IMR-90 (cell line): ENCODE measurements around the gene TPP2. TPM values are rescaled to one million over a fixed set of nuclear protein-coding genes. Genes with fewer than 3 reads are reported as not detected.

Experiments used
- ATAC-seq: fragments of 200-7000 bp; cut with Tn5 transposase; 2 replicates; pipeline ENCODE4 v1.9.1; 2020; ENCODE audit warnings: low read depth, mild to moderate bottlenecking, moderate library complexity
- BruUV-seq: library from RNA; stranded (reverse); fragments of 400-500 nt; replicated peaks from 2 replicates; lab custom pipeline; 2021; lab: Mats Ljungman, UMichigan
- CTCF ChIA-PET: fragments of 300-600 bp; formaldehyde crosslinking; extraction: SDS; loops from one replicate; lab custom pipeline; 2021; ENCODE audit warnings: antibody characterized with exemption; lab: Yijun Ruan, JAX
- POLR2A ChIA-PET: fragments of 300-600 bp; sonication (Branson Sonifier 250); formaldehyde crosslinking; loops from one replicate; lab custom pipeline; 2022; ENCODE audit warnings: antibody characterized with exemption; ENCODE audit not compliant: unreplicated experiment; lab: Charles Lee
- DNase-seq: peaks from one replicate; pipeline ENCODE4 v3.0.0; 2013
- H2AFZ ChIP-seq: replicated peaks from 2 replicates; pipeline ENCODE3; 2013; ENCODE audit warnings: low read length, mild to moderate bottlenecking; ENCODE audit not compliant: poor library complexity
- H2AK5ac ChIP-seq: 2 replicates; pipeline ENCODE4 v1.6.1; 2013; ENCODE audit warnings: low read depth, low read length, inconsistent platforms
- H2AK9ac ChIP-seq: replicated peaks from 2 replicates; pipeline ENCODE3; 2013; ENCODE audit warnings: mild to moderate bottlenecking, low read depth, low read length, moderate library complexity; ENCODE audit not compliant: poor library complexity
- H2BK120ac ChIP-seq: 2 replicates; pipeline ENCODE4 v1.6.1; 2013; ENCODE audit warnings: low read depth, low read length, inconsistent platforms
- H2BK15ac ChIP-seq: 3 replicates; pipeline ENCODE4 v1.6.1; 2013; ENCODE audit warnings: low read depth, low read length, inconsistent platforms
- H2BK20ac ChIP-seq: 2 replicates; pipeline ENCODE4 v1.6.1; 2013; ENCODE audit warnings: low read depth, mild to moderate bottlenecking, inconsistent platforms, low read length, moderate library complexity
- H2BK5ac ChIP-seq: 2 replicates; pipeline ENCODE4 v1.6.1; 2013; ENCODE audit warnings: mild to moderate bottlenecking, low read depth, low read length, inconsistent platforms; ENCODE audit not compliant: poor library complexity, severe bottlenecking
- H3K14ac ChIP-seq: replicated peaks from 2 replicates; pipeline ENCODE4 v1.6.1; 2013; ENCODE audit warnings: low read depth, low read length, inconsistent platforms
- H3K18ac ChIP-seq: 2 replicates; pipeline ENCODE4 v1.6.1; 2013; ENCODE audit warnings: low read depth, low read length, control low read depth
- H3K23ac ChIP-seq: 2 replicates; pipeline ENCODE4 v1.6.1; 2013; ENCODE audit warnings: low read depth, low read length, inconsistent platforms
- H3K27ac ChIP-seq: 2 replicates; pipeline ENCODE4 v1.5.1; 2013; ENCODE audit warnings: mild to moderate bottlenecking, control low read depth, low read length; ENCODE audit not compliant: insufficient read depth
- H3K27me3 ChIP-seq: 2 replicates; pipeline ENCODE4 v1.6.1; 2013; ENCODE audit warnings: low read length; ENCODE audit not compliant: control insufficient read depth, insufficient read depth
- H3K36me3 ChIP-seq: 2 replicates; pipeline ENCODE4 v1.6.1; 2013; ENCODE audit warnings: low read length, mixed read lengths; ENCODE audit not compliant: control insufficient read depth, insufficient read depth
- H3K4ac ChIP-seq: 2 replicates; pipeline ENCODE4 v1.6.1; 2013; ENCODE audit warnings: low read depth, low read length, inconsistent platforms
- H3K4me1 ChIP-seq: 2 replicates; pipeline ENCODE4 v1.6.1; 2013; ENCODE audit warnings: low read length, mixed read lengths; ENCODE audit not compliant: control insufficient read depth, insufficient read depth
- H3K4me2 ChIP-seq: 2 replicates; pipeline ENCODE4 v1.6.1; 2013; ENCODE audit warnings: low read depth, mild to moderate bottlenecking, control low read depth, low read length, moderate library complexity
- H3K4me3 ChIP-seq: 2 replicates; pipeline ENCODE4 v1.5.1; 2013; ENCODE audit warnings: low read depth, mild to moderate bottlenecking, control low read depth, low read length, moderate library complexity; ENCODE audit not compliant: insufficient read depth
- H3K56ac ChIP-seq: 2 replicates; pipeline ENCODE4 v1.6.1; 2013; ENCODE audit warnings: low read length, inconsistent platforms; ENCODE audit not compliant: insufficient read depth; ENCODE audit errors: extremely low read depth
- H3K79me1 ChIP-seq, 2 experiments: 2 replicates each; pipeline ENCODE4 v1.6.1; 2013; ENCODE audit warnings: low read length in 2 of 2, inconsistent platforms in 1 of 2, low read depth in 1 of 2
- H3K9ac ChIP-seq: 2 replicates; pipeline ENCODE4 v1.6.1; 2013; ENCODE audit warnings: low read depth, low read length, control low read depth
- H3K9me1 ChIP-seq: 2 replicates; pipeline ENCODE4 v1.6.1; 2013; ENCODE audit warnings: low read length, inconsistent platforms; ENCODE audit not compliant: insufficient read depth
- H3K9me3 ChIP-seq: 2 replicates; pipeline ENCODE4 v1.6.1; 2013; ENCODE audit warnings: low read length; ENCODE audit not compliant: control insufficient read depth, insufficient read depth
- H4K20me1 ChIP-seq: 2 replicates; pipeline ENCODE4 v1.6.1; 2013; ENCODE audit warnings: low read length, inconsistent platforms; ENCODE audit not compliant: insufficient read depth
- H4K5ac ChIP-seq: 2 replicates; pipeline ENCODE4 v1.6.1; 2013; ENCODE audit warnings: mild to moderate bottlenecking, low read depth, low read length, control low read depth
- H4K8ac ChIP-seq, 2 experiments: 2 replicates each; pipeline ENCODE4 v1.6.1; 2013; ENCODE audit warnings: low read depth in 2 of 2, low read length in 2 of 2, control low read depth in 1 of 2, inconsistent platforms in 1 of 2
- H4K91ac ChIP-seq: 2 replicates; pipeline ENCODE4 v1.6.1; 2013; ENCODE audit warnings: low read depth, low read length, inconsistent platforms; ENCODE audit not compliant: insufficient read depth
- BHLHE40 ChIP-seq: fragments of 150-350 bp; IDR thresholded peaks from 2 replicates; pipeline ENCODE4 v1.6.1; 2016; ENCODE audit warnings: mild to moderate bottlenecking, low read depth, low read length
- CEBPB ChIP-seq: IDR thresholded peaks from 2 replicates; pipeline ENCODE4 v1.6.1; 2012; ENCODE audit warnings: low read depth, low read length, improper control_type of control experiment
- CHD1 ChIP-seq: IDR thresholded peaks from 2 replicates; pipeline ENCODE4 v1.6.1; 2012; ENCODE audit warnings: low read depth, low read length, improper control_type of control experiment
- FOS ChIP-seq: fragments of 150-350 bp; IDR thresholded peaks from 2 replicates; pipeline ENCODE4 v1.6.1; 2016; ENCODE audit warnings: low read depth, low read length
- MAFK ChIP-seq: IDR thresholded peaks from 2 replicates; pipeline ENCODE4 v1.6.1; 2012; ENCODE audit warnings: low read depth, low read length, improper control_type of control experiment
- MAZ ChIP-seq: IDR thresholded peaks from 2 replicates; pipeline ENCODE4 v1.6.1; 2012; ENCODE audit warnings: low read depth, mild to moderate bottlenecking, low read length, improper control_type of control experiment, moderate library complexity, borderline replicate concordance
- MXI1 ChIP-seq: IDR thresholded peaks from 2 replicates; pipeline ENCODE4 v1.6.1; 2012; ENCODE audit warnings: low read depth, mild to moderate bottlenecking, low read length, moderate library complexity, borderline replicate concordance
- NFE2L2 ChIP-seq: fragments of 150-350 bp; IDR thresholded peaks from 2 replicates; pipeline ENCODE4 v1.6.1; 2016; ENCODE audit warnings: low read depth, mild to moderate bottlenecking, low read length
- POLR2A ChIP-seq: IDR thresholded peaks from 2 replicates; pipeline ENCODE4 v1.6.1; 2012; ENCODE audit warnings: mild to moderate bottlenecking, low read depth, low read length
- RAD21 ChIP-seq: IDR thresholded peaks from 2 replicates; pipeline ENCODE4 v1.6.1; 2012; ENCODE audit warnings: low read length, improper control_type of control experiment
- RCOR1 ChIP-seq: IDR thresholded peaks from 2 replicates; pipeline ENCODE4 v1.6.1; 2012; ENCODE audit warnings: mild to moderate bottlenecking, low read length, improper control_type of control experiment; ENCODE audit not compliant: insufficient replicate concordance
- RFX5 ChIP-seq: IDR thresholded peaks from 2 replicates; pipeline ENCODE4 v1.8.0; 2012; ENCODE audit warnings: low read depth, mild to moderate bottlenecking, low read length, moderate library complexity
- SMC3 ChIP-seq: fragments of 150-350 bp; IDR thresholded peaks from 2 replicates; pipeline ENCODE4 v1.6.1; 2016; ENCODE audit warnings: low read depth, mild to moderate bottlenecking, antibody characterized with exemption, low read length, moderate library complexity
- WGBS, 2 experiments: methylation state at CpG; one replicate each; pipeline versions ENCODE4 v1.1.5 to v1.1.7; 2013; ENCODE audit warnings: missing lambda C conversion rate in 2 of 2; ENCODE audit not compliant: insufficient read length in 1 of 2; ENCODE audit errors: extremely low coverage in 2 of 2; 5-methylcytosine and 5-hydroxymethylcytosine counted together
- dilution Hi-C: fragments of 300-500 bp; cut with HindIII; formaldehyde crosslinking; loops from one replicate; pipeline ENCODE4 v1.14.3; 2018; ENCODE audit warnings: low sequenced_read_pairs; ENCODE audit not compliant: unreplicated experiment
- in situ Hi-C: fragments of 300-500 bp; cut with MboI; formaldehyde crosslinking; loops from 3 replicates; pipeline ENCODE4 v1.14.3; 2019; ENCODE audit warnings: low sequenced_read_pairs, inconsistent platforms, mixed read lengths
- intact Hi-C: fragments of 100-400 bp; cut with micrococcal nuclease; formaldehyde crosslinking; loops from 2 replicates; pipeline ENCODE4 v1.10.0; 2022
- polyA plus RNA-seq, 3 experiments: library from polyadenylated mRNA; depleted of rRNA; stranded (reverse); fragments of >200 nt; gene quantifications; 2 replicates each; pipeline ENCODE4 v1.2.3, GENCODE V29; 2012; ENCODE audit warnings: low replicate concordance in 1 of 3
- total RNA-seq: library from RNA; depleted of rRNA; stranded (reverse); fragments of >200 nt; gene quantifications from 2 replicates; pipeline ENCODE4 v1.2.3, GENCODE V29; 2012
- TF ChIP-seq, protein P1 (sequence below): conservative IDR thresholded peaks from 2 replicates; pipeline ENCODE4 v1.5.1; 2012; ENCODE audit warnings: mild to moderate bottlenecking, low read depth, low read length, improper control_type of control experiment
- TF ChIP-seq, protein P2 (sequence below): fragments of 150-350 bp; IDR thresholded peaks from 2 replicates; pipeline ENCODE4 v1.6.1; 2017; ENCODE audit warnings: mild to moderate bottlenecking, antibody characterized with exemption, low read length, low read depth
- TF ChIP-seq, protein P3 (sequence below): fragments of 150-350 bp; IDR thresholded peaks from 2 replicates; pipeline ENCODE4 v1.6.1; 2016; ENCODE audit warnings: low read depth, mild to moderate bottlenecking, low read length, moderate library complexity, borderline replicate concordance

Gene TPP2
- total and polyA plus RNA-seq, 2 of the 4 experiments (the other 2 are of a cell fraction) = 27.6 to 52.9 TPM

DNA sequence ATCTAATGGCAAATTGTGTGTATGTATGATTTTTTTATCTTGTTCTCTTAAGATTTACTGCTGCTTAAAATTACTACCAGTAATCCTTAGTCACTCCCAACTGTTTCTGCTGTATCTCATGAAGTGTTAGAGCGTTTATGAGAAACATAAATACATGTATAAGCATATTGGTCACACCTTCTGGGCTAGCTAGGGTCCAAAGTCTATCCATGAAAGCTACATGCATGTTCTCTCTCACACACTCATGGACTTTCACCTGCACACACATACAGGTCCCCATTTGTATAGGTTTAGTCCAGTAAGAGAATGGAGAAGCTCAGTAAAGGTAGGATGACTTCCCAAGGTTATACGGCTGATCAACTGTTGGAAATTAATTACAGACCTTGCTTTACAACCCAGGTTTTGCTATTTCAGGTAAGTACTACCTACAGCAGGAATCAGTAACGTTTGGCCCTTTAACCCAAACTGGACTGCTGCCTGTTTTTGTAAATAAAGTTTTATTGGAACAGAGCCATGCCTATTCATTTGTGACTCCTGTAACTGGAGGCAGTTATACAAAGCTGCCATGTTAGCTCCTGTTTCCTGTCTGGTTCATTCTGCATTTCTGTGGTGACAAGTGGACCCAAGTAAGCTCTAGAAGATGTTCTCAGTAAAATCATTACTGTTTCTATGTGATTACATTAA, 82.8 kb downstream of the TPP2 start:
- Histone ChIP-seq H4K5ac (no peak overlapping the region), H3K4ac (no peak overlapping the region), H2BK20ac (no peak overlapping the region), H3K4me2 (no peak overlapping the region), H4K91ac (no peak overlapping the region), H4K8ac (no peak overlapping the region), H3K27me3 (no peaks in the 10 kb centered on the region), H3K4me1 (no peaks in the 10 kb centered on the region), H3K79me1 (no peaks in the 10 kb centered on the region), H3K23ac (no peak overlapping the region), H3K9me1 (no peaks in the 10 kb centered on the region), H3K14ac (no peak overlapping the region), H2BK15ac (no peak overlapping the region), H2AFZ (no peak overlapping the region), H3K36me3 (peaks cover 15% of the 10 kb centered on the region), H2BK120ac (no peak overlapping the region), H2AK5ac (no peak overlapping the region), H2BK5ac (no peak overlapping the region), H4K20me1 (no peaks in the 10 kb centered on the region), H3K56ac (no peak overlapping the region), H3K9me3 (0 out of 2 replicates have a peak, but pooled peaks cover 2% of the 10 kb centered on the region), H2AK9ac (no peak overlapping the region), H3K18ac (no peak overlapping the region), H3K9ac (no peak overlapping the region), H3K4me3 (no peak overlapping the region), H3K27ac (no peak overlapping the region)
- TF ChIP-seq MXI1 (no peak), CEBPB (no peak), FOS (no peak), RCOR1 (no peak), NFE2L2 (no peak), CHD1 (no peak), MAFK (no peak), BHLHE40 (no peak), RFX5 (no peak), MAZ (no peak), RAD21 (no peak), SMC3 (no peak), POLR2A (no peak)
- TF ChIP-seq, protein P1, sequence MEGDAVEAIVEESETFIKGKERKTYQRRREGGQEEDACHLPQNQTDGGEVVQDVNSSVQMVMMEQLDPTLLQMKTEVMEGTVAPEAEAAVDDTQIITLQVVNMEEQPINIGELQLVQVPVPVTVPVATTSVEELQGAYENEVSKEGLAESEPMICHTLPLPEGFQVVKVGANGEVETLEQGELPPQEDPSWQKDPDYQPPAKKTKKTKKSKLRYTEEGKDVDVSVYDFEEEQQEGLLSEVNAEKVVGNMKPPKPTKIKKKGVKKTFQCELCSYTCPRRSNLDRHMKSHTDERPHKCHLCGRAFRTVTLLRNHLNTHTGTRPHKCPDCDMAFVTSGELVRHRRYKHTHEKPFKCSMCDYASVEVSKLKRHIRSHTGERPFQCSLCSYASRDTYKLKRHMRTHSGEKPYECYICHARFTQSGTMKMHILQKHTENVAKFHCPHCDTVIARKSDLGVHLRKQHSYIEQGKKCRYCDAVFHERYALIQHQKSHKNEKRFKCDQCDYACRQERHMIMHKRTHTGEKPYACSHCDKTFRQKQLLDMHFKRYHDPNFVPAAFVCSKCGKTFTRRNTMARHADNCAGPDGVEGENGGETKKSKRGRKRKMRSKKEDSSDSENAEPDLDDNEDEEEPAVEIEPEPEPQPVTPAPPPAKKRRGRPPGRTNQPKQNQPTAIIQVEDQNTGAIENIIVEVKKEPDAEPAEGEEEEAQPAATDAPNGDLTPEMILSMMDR = no peak
- TF ChIP-seq, protein P2, sequence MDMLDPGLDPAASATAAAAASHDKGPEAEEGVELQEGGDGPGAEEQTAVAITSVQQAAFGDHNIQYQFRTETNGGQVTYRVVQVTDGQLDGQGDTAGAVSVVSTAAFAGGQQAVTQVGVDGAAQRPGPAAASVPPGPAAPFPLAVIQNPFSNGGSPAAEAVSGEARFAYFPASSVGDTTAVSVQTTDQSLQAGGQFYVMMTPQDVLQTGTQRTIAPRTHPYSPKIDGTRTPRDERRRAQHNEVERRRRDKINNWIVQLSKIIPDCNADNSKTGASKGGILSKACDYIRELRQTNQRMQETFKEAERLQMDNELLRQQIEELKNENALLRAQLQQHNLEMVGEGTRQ = no peak
- TF ChIP-seq, protein P3, sequence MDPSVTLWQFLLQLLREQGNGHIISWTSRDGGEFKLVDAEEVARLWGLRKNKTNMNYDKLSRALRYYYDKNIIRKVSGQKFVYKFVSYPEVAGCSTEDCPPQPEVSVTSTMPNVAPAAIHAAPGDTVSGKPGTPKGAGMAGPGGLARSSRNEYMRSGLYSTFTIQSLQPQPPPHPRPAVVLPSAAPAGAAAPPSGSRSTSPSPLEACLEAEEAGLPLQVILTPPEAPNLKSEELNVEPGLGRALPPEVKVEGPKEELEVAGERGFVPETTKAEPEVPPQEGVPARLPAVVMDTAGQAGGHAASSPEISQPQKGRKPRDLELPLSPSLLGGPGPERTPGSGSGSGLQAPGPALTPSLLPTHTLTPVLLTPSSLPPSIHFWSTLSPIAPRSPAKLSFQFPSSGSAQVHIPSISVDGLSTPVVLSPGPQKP = no peak
- intact Hi-C loops (loop anchor here (5.0 kb wide), 1 partner anchor 62 kb away; no protein-coding TSS in a partner anchor), dilution Hi-C loops (no loop called here), in situ Hi-C loops (no loop called here)
- WGBS, 2 experiments = no CpG with 5 or more reads among the region's 3 CpGs
- DNase-seq = no peak
- no TSS peak for BruUV-seq
- ATAC-seq = no peak
- POLR2A ChIA-PET = no interaction called here
- CTCF ChIA-PET = no interaction called here
